Liver (tissue), 9 donors: ENCODE results near the gene CFAP77. TPM values are rescaled to one million over a fixed set of nuclear protein-coding genes. Genes with fewer than 3 reads are reported as not detected.

Experiments used
- DNase-seq: peaks from one replicate; pipeline ENCODE4 v3.0.0-alpha.2; 2017; ENCODE audit warnings: low spot score
- H3K27ac ChIP-seq, 2 donors: one replicate each; pipeline ENCODE4 v1.7.0; 2013; ENCODE audit warnings: inconsistent platforms in 2 of 2, low read length in 2 of 2, control low read depth in 1 of 2, low read depth in 1 of 2, mild to moderate bottlenecking in 1 of 2
- H3K27me3 ChIP-seq, 4 donors: one replicate each; pipeline versions ENCODE4 v1.6.1 to v1.7.0; 2013; ENCODE audit warnings: low read length in 3 of 4, inconsistent platforms in 1 of 4, mild to moderate bottlenecking in 1 of 4, moderate library complexity in 1 of 4; ENCODE audit not compliant: control insufficient read depth in 4 of 4, insufficient read depth in 4 of 4
- H3K36me3 ChIP-seq, 4 donors: one replicate each; pipeline versions ENCODE4 v1.6.1 to v1.7.0; 2013; ENCODE audit warnings: low read length in 3 of 4, mild to moderate bottlenecking in 3 of 4, low read depth in 1 of 4, moderate library complexity in 1 of 4; ENCODE audit not compliant: control insufficient read depth in 4 of 4, insufficient read depth in 3 of 4
- H3K4me1 ChIP-seq, 4 donors: one replicate each; pipeline versions ENCODE4 v1.6.1 to v1.7.0; 2013; ENCODE audit warnings: low read length in 3 of 4, mild to moderate bottlenecking in 3 of 4, moderate library complexity in 1 of 4; ENCODE audit not compliant: control insufficient read depth in 4 of 4, insufficient read depth in 4 of 4
- H3K4me3 ChIP-seq, 3 donors: one replicate each; pipeline versions ENCODE4 v1.6.1 to v1.7.0; 2013; ENCODE audit warnings: low read length in 3 of 3, control low read depth in 1 of 3, low read depth in 1 of 3, mild to moderate bottlenecking in 1 of 3
- H3K9ac ChIP-seq, 2 donors: one replicate each; pipeline ENCODE4 v1.7.0; 2013; ENCODE audit warnings: low read length in 2 of 2, mild to moderate bottlenecking in 2 of 2, moderate library complexity in 2 of 2, control low read depth in 1 of 2, low read depth in 1 of 2
- H3K9me3 ChIP-seq, 4 donors: one replicate each; pipeline versions ENCODE4 v1.6.1 to v1.7.0; 2013; ENCODE audit warnings: low read length in 3 of 4; ENCODE audit not compliant: control insufficient read depth in 4 of 4
- EGR1 ChIP-seq, 2 donors: IDR thresholded peaks; 2 replicates each; pipeline ENCODE4 v1.6.1; 2016 to 2018; ENCODE audit warnings: antibody characterized with exemption in 2 of 2, low read depth in 2 of 2
- FOXA1 ChIP-seq: IDR thresholded peaks from 2 replicates; pipeline ENCODE4 v1.6.1; 2016; ENCODE audit warnings: antibody characterized with exemption
- FOXA2 ChIP-seq: IDR thresholded peaks from 2 replicates; pipeline ENCODE4 v1.6.1; 2016; ENCODE audit warnings: antibody characterized with exemption
- HNF4A ChIP-seq, 2 donors: conservative IDR thresholded peaks; 2 replicates each; pipeline ENCODE4 v1.6.1; 2016; ENCODE audit warnings: antibody characterized with exemption in 2 of 2, mild to moderate bottlenecking in 2 of 2
- HNF4G ChIP-seq: IDR thresholded peaks from 2 replicates; pipeline ENCODE4 v1.6.1; 2016; ENCODE audit warnings: antibody characterized with exemption
- JUND ChIP-seq, 2 donors: IDR thresholded peaks; 2 replicates each; pipeline ENCODE4 v1.6.1; 2016; ENCODE audit warnings: antibody characterized with exemption in 2 of 2
- NR2F2 ChIP-seq: IDR thresholded peaks from 2 replicates; pipeline ENCODE4 v1.6.1; 2016; ENCODE audit warnings: antibody characterized with exemption
- RAD21 ChIP-seq, 2 donors: IDR thresholded peaks; 2 replicates each; pipeline ENCODE4 v1.6.1; 2016; ENCODE audit warnings: antibody characterized with exemption in 2 of 2, mild to moderate bottlenecking in 2 of 2
- SP1 ChIP-seq: IDR thresholded peaks from 2 replicates; pipeline ENCODE4 v1.6.1; 2018; ENCODE audit warnings: antibody characterized with exemption, mild to moderate bottlenecking
- TAF1 ChIP-seq: conservative IDR thresholded peaks from 2 replicates; pipeline ENCODE4 v1.6.1; 2016; ENCODE audit warnings: antibody characterized with exemption, mild to moderate bottlenecking
- YY1 ChIP-seq: IDR thresholded peaks from 2 replicates; pipeline ENCODE4 v1.6.1; 2016; ENCODE audit warnings: antibody characterized with exemption, mild to moderate bottlenecking
- WGBS: extraction: QIAGEN DNeasy Blood & Tissue Kit; methylation state at CpG from one replicate; pipeline ENCODE4 v1.1.7; 2013; 5-methylcytosine and 5-hydroxymethylcytosine counted together
- polyA plus RNA-seq, 2 donors: library from polyadenylated mRNA; stranded (reverse) in 1 of 2; unstranded in 1 of 2; fragments of 200-250 nt in 1 of 2; fragments of >200 nt in 1 of 2; fragmentation: Nextera tagmentation in 1 of 2; extraction: Ambion mirVana in 1 of 2; gene quantifications; one replicate each; pipeline versions ENCODE4 v1.2.1 to v1.2.3, GENCODE V29; 2013 to 2015
- total RNA-seq, 2 donors: library from RNA; depleted of rRNA; stranded (reverse); fragments of >200 nt; gene quantifications; one replicate each; pipeline ENCODE4 v1.2.3, GENCODE V29; 2014
- TF ChIP-seq, protein P1 (sequence below): IDR thresholded peaks from 2 replicates; pipeline ENCODE4 v1.6.1; 2016; ENCODE audit warnings: antibody characterized with exemption, mild to moderate bottlenecking
- TF ChIP-seq, protein P2 (sequence below): IDR thresholded peaks from 2 replicates; pipeline ENCODE4 v1.6.1; 2016; ENCODE audit warnings: antibody characterized with exemption
- TF ChIP-seq, protein P3 (sequence below): fragments of 150-350 bp; IDR thresholded peaks from 2 replicates; pipeline ENCODE4 v1.5.1; 2017; ENCODE audit warnings: improper control_type of control experiment, low read depth, low read length; ENCODE audit not compliant: missing input control
- TF ChIP-seq, protein P4 (sequence below): IDR thresholded peaks from 2 replicates; pipeline ENCODE4 v1.6.1; 2016; ENCODE audit warnings: antibody characterized with exemption
- donor health status: healthy.
- donor health status: healthy.
- donor health status: healthy.
- donor health status: healthy.
- donor health status: healthy.

Gene CFAP77
- total and polyA plus RNA-seq, 4 donors, result not detected

DNA sequence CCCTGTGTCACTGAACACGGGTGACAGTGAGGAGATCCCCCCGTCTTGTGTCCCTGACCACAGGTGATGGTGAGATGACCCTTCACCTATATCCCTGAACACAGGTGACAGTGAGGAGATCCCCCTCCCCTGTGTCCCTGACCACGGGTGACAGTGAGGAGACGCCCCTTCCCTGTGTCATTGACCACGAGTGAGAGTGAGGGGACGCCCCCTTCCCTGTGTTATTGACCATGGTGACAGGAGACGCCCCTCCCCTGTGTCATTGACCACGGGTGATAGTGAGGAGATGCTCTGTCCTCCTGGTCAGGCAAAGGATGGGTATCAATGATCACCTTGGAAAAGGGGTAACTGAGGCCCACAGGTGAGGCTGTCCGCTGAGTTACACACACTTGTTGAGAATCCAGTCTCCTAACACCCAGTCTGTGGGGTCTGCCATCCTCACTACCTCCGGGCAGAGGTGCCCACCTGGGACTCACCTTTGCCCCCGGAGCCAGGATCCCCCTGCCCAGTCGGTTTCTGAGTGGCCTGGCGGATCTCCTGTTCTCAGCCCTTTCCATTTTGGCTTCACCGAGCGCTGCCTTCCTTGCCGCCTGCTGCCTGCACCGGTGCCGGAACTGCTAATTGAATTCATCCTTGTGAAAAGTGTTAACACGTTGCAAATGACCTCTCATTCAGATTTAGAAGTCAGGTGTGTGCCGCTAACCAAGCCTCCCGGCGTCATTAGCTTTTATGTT, 104.2 kb downstream of the CFAP77 start:
- Histone ChIP-seq H3K9me3 (no peaks in the 10 kb centered on the region), H3K4me3 (no peak overlapping the region), H3K27ac (no peak overlapping the region), H3K4me1 (no peaks in the 10 kb centered on the region), H3K36me3 (no peaks in the 10 kb centered on the region), H3K9ac (no peak overlapping the region), H3K27me3 (peaks cover 0 to 11% (median 1%) of the 10 kb centered on the region in 4 donors)
- WGBS, result 51% methylated on average over 22 of the region's 22 CpGs
- no peak for TF ChIP-seq EGR1 (IDR thresholded peaks at IDR 0.05; ENCODE audit: low read depth in 2 of 2)
- no peak for TF ChIP-seq YY1
- no peak for TF ChIP-seq NR2F2
- TF ChIP-seq, protein P1, sequence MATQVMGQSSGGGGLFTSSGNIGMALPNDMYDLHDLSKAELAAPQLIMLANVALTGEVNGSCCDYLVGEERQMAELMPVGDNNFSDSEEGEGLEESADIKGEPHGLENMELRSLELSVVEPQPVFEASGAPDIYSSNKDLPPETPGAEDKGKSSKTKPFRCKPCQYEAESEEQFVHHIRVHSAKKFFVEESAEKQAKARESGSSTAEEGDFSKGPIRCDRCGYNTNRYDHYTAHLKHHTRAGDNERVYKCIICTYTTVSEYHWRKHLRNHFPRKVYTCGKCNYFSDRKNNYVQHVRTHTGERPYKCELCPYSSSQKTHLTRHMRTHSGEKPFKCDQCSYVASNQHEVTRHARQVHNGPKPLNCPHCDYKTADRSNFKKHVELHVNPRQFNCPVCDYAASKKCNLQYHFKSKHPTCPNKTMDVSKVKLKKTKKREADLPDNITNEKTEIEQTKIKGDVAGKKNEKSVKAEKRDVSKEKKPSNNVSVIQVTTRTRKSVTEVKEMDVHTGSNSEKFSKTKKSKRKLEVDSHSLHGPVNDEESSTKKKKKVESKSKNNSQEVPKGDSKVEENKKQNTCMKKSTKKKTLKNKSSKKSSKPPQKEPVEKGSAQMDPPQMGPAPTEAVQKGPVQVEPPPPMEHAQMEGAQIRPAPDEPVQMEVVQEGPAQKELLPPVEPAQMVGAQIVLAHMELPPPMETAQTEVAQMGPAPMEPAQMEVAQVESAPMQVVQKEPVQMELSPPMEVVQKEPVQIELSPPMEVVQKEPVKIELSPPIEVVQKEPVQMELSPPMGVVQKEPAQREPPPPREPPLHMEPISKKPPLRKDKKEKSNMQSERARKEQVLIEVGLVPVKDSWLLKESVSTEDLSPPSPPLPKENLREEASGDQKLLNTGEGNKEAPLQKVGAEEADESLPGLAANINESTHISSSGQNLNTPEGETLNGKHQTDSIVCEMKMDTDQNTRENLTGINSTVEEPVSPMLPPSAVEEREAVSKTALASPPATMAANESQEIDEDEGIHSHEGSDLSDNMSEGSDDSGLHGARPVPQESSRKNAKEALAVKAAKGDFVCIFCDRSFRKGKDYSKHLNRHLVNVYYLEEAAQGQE, result no peak
- TF ChIP-seq, protein P2, sequence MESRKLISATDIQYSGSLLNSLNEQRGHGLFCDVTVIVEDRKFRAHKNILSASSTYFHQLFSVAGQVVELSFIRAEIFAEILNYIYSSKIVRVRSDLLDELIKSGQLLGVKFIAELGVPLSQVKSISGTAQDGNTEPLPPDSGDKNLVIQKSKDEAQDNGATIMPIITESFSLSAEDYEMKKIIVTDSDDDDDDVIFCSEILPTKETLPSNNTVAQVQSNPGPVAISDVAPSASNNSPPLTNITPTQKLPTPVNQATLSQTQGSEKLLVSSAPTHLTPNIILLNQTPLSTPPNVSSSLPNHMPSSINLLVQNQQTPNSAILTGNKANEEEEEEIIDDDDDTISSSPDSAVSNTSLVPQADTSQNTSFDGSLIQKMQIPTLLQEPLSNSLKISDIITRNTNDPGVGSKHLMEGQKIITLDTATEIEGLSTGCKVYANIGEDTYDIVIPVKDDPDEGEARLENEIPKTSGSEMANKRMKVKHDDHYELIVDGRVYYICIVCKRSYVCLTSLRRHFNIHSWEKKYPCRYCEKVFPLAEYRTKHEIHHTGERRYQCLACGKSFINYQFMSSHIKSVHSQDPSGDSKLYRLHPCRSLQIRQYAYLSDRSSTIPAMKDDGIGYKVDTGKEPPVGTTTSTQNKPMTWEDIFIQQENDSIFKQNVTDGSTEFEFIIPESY, result no peak
- no peak for TF ChIP-seq FOXA2
- no peak for TF ChIP-seq JUND (IDR thresholded peaks at IDR 0.05)
- no peak for TF ChIP-seq HNF4G
- no peak for TF ChIP-seq HNF4A (conservative IDR thresholded peaks at IDR 0.05)
- TF ChIP-seq, protein P3, sequence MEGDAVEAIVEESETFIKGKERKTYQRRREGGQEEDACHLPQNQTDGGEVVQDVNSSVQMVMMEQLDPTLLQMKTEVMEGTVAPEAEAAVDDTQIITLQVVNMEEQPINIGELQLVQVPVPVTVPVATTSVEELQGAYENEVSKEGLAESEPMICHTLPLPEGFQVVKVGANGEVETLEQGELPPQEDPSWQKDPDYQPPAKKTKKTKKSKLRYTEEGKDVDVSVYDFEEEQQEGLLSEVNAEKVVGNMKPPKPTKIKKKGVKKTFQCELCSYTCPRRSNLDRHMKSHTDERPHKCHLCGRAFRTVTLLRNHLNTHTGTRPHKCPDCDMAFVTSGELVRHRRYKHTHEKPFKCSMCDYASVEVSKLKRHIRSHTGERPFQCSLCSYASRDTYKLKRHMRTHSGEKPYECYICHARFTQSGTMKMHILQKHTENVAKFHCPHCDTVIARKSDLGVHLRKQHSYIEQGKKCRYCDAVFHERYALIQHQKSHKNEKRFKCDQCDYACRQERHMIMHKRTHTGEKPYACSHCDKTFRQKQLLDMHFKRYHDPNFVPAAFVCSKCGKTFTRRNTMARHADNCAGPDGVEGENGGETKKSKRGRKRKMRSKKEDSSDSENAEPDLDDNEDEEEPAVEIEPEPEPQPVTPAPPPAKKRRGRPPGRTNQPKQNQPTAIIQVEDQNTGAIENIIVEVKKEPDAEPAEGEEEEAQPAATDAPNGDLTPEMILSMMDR, result no peak
- TF ChIP-seq TAF1, result no peak
- TF ChIP-seq, protein P4, sequence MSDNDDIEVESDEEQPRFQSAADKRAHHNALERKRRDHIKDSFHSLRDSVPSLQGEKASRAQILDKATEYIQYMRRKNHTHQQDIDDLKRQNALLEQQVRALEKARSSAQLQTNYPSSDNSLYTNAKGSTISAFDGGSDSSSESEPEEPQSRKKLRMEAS, result no peak
- TF ChIP-seq SP1, result no peak
- no peak for TF ChIP-seq FOXA1
- no peak for DNase-seq

DNA sequence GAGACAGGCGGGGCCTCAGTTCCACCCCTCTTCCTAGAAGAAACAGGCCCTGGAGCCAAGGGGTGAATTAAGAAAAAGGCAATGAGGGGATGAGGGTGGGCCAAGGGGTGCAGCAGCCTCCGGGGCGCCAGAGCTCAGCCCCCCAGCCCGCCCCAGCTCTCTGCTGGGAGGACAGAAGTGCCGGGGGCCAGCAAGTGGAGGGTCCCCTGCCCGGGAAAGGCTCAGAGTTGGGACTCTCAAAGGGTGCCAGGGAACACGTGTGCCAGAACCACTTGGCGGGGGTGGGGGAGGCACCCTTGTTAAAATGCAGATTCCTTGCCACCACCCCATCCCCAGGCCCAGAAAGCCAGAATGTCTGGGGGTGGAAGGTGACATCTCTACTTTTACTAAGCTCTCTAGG, 104.8 kb downstream of the CFAP77 start:
- 52% methylated on average over 8 of the region's 8 CpGs for WGBS
- H3K9me3 ChIP-seq, result no peaks in the 10 kb centered on the region
- H3K9ac ChIP-seq, result no peak overlapping the region
- TF ChIP-seq RAD21 (IDR thresholded peaks at IDR 0.05) (no peak), FOXA1 (no peak), HNF4G (no peak)
- H3K4me3 ChIP-seq, result no peak overlapping the region
- H3K27me3 ChIP-seq, result peaks cover 0 to 11% (median 1%) of the 10 kb centered on the region in 4 donors
- no peak for DNase-seq
- H3K4me1 ChIP-seq, result no peaks in the 10 kb centered on the region
- no peaks in the 10 kb centered on the region for H3K36me3 ChIP-seq
- no peak overlapping the region for H3K27ac ChIP-seq
